HG03097 (cell line): ENCODE measurements around the gene WWTR1.

Source experiments
- ATAC-seq: cut with Tn5 transposase; IDR thresholded peaks from one replicate; pipeline ENCODE4 v1.9.1; 2021; ENCODE audit not compliant: unreplicated experiment, low FRiP score

WWTR1 gene

DNA sequence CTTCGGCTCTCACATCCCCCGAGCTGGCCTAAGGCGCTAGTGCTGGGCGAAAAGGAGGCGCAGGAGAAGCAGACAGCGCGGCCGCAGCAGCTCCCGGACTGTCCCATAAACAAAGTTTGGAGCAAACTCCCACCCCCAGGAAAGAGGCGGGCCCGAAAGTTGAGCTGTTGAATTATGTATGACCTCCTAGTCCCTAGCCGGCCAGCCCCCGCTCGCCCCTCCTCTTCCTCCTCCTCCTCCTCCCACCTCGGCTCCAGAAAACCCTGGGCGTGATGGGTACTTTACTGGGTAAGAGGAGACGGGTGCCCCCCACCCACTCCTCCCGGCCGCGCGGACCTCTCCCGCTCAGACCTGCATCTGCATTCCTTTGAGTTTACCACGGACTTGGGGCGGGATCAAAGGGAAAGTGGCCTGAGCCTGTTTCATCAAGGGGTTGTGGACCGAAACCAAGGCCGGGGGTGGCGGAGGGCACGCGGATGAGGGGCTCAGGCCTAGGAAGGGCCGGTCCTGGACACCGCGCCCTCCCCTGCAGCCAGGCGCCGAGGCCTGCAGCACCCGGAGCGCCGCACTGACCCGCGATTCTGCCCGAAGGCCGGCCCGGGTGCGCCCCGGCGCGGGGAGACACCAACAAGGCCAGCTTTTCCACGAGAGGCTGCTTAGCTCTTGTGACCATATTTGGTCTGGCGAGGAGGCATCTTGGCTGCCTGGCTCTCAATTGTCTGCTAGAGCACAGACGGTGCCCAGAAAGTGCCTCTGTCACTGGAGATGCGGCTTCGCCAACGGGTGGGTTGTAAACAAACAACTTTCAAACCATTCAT is at the start of gene WWTR1:
WWTR1 (minus strand) TSS at position 100 of the 818 bp plus-strand sequence. CDS start 719 bp downstream, outside the sequence.
- peak; percentile 72 for ATAC-seq

DNA sequence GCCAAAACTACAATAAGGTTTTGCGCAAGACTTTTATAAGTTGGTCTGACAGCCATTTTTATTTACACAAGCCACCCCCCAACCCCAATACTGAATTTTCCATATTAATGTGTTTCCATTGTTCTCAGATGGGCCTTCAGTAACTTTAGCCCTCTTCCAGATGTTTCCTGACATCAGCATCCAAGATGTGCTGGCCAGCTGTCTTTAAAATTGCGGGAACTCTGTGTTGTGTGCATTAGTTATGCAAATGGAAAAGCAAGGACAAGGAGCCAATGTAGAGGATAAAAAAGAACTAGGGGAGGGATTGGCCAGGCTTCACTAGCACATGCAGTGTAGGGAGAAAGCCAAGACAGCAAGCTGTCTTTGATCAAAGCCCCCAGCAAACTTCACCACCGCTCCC is 49.1 kb upstream of the WWTR1 start:
- ATAC-seq = no peak

DNA sequence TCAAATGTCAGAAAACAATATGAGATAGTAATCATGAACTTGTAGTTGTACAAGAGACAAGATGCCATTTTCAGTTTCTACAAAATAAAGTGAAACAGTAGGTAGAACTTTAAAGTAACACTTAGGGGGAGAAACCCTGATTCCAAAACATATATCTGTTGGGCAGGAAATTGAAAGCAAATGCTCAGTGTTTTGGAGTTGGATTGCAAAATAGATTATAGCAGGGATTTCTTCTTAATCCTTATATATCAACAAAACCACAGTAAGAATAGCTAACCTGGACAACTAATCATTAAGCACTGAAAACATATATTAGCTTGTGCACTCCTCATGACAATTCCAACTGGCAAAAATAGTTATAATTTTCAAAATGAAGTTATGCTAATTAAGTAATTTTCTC is 47.6 kb upstream of the WWTR1 start:
- no peak for ATAC-seq

DNA sequence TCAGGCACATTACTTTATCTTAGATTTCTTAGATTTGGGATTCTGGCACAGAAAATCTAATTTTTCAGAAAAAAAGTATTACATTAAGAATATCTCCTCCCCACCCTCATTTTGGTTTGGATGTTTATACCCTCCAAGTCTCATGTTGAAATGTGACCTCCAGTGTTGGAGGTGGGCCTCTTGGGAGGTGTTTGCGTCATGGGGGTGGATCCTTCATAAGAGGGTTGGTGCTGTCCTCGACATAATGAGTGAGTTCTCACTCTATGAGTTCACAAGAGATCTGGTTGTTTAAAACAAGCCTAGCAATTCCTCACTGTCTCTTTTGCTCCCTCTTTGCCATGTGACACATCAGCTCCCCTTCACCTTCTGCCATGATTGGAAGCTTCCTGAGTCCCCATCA is 45.6 kb upstream of the WWTR1 start:
- no peak for ATAC-seq

DNA sequence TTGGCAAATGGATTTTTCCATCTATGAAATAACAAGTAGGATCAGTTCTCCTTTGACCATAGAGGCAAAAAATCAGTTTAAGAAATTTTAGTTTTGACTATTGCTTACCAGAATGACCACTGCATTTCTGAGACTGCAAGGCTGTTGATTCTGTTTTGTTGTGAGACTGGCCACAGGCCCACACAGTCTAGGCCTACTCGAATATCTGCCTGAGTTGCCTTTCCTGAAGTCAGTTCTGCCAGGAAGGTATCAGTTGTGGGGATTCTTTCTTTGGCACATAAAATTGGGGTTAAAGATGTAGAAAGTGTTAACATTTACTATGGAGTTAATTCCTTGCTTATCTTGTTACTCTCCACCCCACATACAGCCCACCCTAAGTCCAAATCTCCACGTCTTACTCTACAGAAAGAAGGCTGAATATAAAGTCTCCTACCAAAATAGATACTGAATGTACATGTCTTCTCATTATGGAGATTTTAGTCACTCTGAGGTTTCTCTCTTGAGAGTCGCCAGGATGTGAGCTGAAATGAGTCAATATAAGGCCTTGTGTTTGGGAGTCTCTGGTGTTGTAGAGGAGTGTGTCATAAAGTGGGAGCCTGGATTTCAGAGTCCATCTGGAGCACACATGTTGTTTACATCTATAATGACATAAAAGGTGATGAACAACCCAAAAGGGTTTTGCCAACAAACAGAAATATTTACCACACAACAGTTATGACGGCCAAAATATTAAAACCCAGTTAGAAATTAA is 45.0 kb upstream of the WWTR1 start:
- no peak for ATAC-seq

DNA sequence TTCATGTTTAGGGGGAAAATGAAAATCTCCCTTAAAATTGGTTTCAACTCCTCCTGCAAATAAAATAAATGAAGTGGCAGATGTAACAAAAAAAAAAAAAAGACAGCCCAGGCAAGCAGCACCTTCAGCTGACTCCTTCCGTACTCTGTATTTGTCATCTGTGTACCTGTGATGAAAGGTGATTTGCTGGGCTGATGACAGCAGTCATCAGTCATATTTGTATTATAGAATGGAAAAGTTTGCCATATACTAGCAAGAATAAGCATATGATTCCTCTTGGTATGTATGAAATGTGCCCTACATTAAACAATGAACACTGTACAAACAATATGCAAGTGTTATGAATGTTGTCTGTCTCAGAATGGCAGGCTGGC is 44.1 kb upstream of the WWTR1 start:
- no peak for ATAC-seq

DNA sequence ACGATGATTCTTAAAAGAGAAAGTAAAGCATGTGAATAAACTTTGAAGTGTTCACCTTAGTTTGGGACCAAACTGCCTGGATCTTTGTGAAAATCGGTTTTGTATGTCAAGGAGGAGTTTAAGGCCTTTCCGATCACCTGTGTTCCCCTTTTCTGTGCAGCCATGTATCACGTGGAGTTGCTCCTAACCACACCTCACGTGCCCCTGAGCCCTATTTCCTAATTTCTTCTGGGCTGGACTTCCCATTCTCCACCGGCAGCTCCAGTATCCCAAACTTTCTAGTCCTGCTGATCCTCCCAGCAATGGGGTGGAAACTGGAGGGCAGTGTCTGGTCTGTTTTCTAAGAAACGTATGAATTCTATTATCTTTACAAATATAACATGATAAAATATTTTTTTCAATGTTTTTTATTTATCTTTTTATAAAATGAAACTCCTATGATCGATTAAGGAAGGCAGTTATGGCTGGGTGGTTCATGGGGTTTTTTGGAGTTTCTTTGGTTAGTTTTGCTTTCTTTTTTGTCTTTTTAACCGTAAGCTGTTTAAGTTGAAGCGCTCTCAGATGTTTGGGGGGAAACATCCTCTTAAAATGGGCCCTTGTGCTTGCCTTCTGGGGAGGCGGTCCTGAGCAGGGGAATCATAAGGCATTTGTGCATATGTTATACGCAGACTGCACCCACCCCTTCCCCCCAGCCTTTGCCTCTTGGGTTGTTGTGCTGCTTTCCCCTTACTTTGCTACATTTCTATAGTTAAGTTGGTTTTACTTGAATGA is 43.6 kb upstream of the WWTR1 start:
- ATAC-seq = no peak

DNA sequence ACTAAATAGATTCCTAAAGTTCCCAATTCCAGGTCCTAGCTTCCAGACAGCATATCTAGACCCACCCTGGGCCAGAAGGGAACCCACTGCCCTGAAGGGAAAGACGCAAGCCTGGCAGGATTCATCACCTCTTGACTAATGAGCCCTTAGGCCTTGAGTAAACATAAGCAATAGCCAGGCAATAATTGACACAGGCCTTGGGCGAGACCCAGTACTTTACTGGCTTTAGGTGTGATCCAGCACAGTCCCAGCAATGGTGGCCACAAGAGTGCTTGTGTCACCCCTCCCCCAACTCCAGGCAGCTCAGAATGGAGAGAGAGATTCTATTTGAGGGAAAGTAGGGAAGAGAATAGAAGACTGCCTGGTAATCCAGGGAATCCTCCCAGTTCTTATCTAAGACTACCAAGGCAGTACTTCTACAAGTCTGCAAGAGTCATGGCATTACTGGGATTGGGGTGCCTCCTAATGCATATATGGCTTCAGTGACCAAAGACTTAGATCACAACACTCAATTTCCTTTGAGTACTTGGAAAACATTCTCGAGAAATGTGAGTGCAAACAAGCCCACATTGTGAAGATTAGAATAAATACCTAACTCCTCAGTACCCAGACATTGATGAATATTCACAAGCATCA is 30.4 kb upstream of the WWTR1 start:
- ATAC-seq = no peak

DNA sequence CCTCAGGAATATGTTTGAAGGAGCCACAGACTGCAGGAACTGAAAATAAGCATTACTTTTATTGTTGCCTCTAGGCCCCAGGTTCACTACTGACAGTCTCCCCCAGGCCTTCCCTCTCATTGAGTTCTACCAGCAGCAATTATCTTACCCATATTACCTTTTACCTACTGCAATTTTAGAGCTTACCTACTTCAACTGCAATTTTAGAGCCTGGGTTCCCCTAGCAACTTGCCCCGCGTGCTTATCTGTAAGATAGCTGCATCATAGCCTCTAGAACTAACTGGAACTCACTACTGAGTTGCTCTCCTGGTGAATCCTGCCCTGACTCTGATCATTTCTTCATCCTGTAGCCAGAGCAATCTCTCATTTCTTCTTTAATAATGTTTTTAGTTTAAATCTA is 29.2 kb upstream of the WWTR1 start:
- no peak for ATAC-seq

DNA sequence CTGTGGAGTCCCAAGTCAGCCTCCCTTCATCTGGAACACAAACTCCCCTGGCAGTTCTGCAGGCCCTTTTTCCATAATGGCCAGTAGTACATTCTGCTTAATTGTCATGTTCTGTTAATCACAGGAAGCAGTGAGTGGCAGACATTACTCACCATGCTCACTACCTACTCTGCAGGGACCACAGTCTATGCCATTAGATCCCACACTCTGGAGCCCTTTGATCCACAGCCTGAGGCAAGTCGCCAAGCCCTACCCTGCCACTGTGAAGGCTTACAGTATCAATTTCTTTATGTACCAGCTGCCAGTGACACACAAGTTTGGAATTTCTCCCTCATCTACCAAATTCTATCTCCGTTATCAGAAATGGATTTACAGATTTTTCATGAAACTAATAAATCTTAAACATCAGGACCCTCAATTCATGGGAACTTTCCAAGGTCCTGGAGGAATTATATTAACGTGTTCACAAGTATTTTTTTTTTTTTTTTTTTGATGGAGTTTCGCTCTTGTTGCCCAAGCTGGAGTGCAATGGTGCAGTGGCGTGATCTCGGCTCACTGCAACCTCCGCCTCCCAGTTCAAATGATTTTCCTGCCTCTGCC is 20.6 kb upstream of the WWTR1 start:
- no peak for ATAC-seq

DNA sequence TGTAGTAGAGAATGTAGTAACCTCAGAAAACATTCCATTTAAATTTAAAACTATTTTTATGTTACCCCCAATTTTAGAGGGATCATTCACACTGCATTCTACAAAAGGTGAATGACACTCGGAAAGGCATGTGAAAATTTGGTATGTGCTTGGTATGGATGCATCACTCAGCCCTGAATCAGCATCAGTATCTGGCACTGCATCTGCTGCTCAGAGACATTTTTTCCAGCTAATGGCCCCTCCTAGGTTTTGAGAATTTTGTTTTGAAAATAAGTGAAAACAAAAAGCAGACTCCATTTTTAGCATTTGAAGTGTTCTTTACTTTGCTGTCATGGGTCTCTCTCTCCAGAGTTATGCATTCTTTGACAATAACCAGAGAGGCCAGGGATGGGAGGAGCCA is 15.6 kb upstream of the WWTR1 start:
- ATAC-seq = no peak

DNA sequence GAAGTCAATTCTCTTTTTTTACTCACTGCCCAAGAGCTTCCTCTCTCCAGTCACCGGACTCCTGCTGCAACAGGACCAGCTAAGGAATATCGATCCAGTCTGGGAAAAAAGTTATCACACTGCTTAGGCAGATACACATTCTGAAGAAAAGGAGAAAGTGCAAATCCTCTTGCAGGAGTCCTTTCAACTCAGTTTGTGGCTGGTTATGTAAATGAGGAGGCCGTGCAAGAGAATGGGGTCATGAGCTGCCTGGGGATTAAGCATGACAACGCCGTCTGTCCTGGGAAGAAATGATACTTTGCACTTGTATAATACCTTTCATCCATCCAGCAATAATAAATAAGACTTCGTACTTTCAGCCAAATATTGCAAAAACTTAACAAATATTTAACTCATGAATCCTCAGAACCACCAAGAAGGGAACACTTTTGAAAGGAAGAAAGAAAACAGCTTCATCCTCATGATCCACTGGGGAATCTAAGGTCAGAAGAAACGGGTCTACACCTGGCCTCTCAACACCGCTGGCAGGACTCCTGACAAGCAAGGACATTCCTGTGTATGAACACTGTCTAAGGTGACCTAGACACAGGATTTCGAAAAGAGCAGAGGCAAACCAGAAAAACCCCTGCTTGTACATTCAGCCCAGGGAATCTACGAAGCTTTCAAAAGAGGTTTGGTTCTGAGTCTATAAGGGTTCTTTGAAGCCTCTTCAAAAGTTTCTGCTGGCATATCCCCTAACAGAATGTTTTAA is 13.1 kb upstream of the WWTR1 start:
- ATAC-seq = no peak

DNA sequence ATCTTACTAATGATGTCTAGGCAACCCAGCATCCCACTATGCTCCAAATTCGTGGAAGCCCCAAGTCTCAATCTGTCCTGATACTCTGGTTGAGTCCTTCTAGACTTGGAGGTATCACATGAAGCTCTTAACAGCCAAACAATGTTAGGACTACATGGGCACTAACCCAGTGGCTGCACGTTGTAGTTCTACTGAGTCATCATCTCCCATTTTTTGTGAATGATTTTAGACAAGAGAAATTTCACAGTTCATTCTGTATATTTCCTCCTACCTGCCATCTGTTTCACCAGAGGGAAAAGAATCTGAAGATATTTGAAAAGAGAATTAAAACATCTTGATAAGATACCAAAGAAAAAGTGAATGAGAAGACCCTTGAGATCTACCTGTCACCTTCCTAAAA is 9.8 kb upstream of the WWTR1 start:
- no peak for ATAC-seq

DNA sequence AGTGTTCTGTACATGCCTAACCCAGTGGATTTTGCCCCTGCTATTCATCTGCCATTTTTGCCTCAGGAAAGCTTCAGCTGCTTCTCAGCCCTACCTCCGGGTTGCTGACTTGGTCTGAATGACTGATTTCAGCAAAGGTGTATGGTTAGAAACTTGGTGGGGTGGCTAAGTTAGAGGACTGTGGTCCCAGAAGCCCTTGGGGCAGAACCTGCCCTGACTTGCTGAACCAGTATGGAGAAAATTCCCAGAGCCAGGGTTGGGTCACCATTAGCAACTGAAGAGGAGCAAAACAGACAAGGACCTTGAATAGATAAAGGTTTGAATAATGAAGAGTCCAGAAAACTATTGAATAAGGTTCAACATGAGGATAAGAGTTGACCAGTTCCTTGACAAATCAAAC is 6.1 kb upstream of the WWTR1 start:
- ATAC-seq = no peak

DNA sequence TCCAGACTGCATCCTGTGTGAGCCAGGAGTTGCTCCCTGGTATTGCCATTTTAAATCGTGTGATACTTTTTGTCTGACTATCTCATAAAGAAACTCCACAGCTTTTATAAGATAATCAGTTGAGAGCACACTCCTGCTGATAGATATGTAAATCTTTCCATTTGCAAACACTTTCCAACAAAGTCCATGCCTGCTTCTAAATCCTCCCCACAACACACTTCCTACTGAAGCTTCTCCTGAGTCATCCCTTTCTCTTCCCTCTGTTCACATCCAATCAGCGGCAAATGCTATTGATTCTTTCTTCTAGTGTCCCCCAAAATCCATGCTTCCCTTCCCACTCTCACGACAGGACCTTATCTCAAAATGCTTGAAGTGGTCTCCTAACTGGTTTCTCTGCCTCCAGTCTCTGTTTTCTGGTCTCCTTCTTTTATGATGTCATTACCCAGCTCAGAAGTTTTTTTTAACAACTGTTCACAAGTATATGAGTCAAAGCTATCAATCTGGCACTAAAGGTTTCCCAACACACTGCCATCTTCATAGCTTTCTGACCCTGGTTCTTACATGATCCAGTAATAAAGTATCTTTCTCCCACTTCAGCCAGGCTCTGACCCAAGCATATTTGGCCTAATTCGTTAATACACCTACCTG is 4.5 kb upstream of the WWTR1 start:
- ATAC-seq = no peak

DNA sequence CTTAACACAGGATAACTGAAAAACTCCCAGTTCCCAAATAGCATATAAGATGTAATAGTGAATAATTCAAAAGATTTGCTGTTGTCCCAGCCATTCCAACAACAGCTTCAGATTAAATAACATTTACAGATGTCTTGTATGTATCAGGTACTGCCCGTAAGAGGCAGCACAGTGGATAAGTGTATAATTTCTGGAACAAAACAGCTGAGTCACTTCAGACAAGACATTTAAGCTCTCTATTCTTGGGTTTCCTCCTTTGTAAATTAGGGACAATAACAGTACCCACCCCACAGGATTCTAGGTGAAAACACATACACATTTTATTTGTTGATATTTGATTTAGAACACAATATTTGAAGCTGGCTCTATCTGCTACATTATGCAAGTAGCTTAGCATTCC is 2.6 kb upstream of the WWTR1 start:
- no peak for ATAC-seq

DNA sequence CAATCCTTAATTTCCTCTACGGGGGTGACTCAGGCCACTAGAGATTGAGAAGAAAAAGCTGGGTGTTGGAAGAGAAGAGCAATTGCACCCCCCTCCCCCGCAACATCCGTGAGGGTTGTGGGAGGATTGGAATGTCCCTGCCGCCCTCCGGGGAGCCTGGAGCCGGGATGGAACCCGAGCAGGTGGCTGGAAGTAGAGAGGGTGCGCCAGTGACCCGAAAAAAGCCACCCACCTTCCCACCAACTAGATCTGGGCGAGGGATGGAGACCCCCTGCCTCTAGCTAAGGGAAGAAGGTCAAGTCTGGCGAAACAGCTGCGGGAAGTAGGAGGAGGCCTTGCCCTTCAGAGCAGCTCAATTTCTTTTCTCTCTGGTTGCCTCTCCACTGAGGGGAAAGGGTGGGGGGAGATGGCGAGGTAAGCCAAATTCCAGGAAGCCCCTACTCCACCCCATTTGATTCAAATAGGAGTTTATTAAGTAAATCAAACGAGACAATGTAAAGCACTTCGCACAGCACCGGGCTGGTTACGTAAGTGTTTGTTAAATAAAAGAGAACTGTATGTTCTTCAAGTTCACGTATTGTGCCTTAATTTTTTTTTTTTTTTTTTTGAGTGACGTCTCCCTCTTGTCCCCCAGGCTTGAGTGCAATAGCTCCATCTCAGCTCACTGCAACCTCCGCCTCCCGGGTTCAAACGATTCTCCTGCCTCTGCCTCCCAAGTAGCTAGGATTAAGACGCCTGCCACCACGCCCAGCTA is 1.1 kb upstream of the WWTR1 start:
- ATAC-seq = no peak

DNA sequence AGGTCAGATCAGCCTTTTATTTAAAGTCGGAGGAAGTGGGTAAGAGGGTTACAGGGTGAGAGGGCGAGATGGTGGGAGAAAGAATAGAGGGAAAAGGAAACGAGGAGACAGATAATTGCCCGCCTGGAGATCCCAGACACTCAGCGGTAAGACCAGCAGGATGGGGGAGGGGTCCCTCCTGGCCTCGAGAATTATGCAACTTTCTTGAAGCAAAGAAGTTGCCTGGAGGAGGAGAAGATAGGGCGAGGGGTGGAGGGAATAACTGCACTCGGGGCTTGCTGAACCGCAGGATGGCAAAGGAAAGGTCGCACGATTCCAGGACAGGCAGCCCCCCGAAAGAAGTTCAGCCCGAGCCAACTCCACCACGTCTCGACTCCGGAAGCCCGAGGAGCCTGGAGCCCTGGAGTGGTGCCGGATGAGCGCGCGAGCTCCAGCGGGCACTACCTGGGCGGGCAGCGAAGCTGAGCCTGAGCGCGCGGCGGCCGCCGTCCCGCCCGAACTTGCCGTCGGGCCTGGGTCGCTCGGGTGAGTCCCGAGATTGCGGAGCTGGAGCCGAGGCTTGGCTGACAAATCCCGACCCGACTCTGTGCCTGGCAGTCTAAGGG is 402 bp downstream of the WWTR1 start:
- peak; percentile 31 for ATAC-seq
